Activated CD4-positive, alpha-beta memory T cell treated with anti-CD3 and anti-CD28 coated beads, Interleukin-2, amount 10 ng/mL, durations not matched to agents 7 days and 5 days (primary cell): ENCODE measurements around the gene PRKAG2. TPM values are rescaled to one million over a fixed set of nuclear protein-coding genes. Genes with fewer than 3 reads are reported as not detected.
"Not testable (repeated sequence)": the region's sequence is repeated elsewhere in the genome, so short reads cannot be mapped to it uniquely, and the experiment has no call there.

Experiments used
- CTCF ChIA-PET: fragments of 350-600 bp; sonication (Branson Sonifier 250); formaldehyde crosslinking; loops from one replicate; lab custom pipeline; 2021; ENCODE audit warnings: antibody characterized with exemption, inconsistent platforms; lab: Charles Lee
- POLR2A ChIA-PET: fragments of 350-600 bp; sonication (Branson Sonifier 250); formaldehyde crosslinking; loops from one replicate; lab custom pipeline; 2021; ENCODE audit warnings: antibody characterized with exemption; lab: Charles Lee
- DNase-seq: peaks from one replicate; pipeline ENCODE4 v3.0.0-alpha.2; 2020
- H3K27ac Mint-ChIP-seq: one replicate; pipeline ENCODE4 v1.8.0; 2021; ENCODE audit warnings: mild to moderate bottlenecking, mixed read lengths
- H3K27me3 Mint-ChIP-seq: one replicate; pipeline ENCODE4 v1.8.0; 2021; ENCODE audit warnings: mixed read lengths
- H3K36me3 Mint-ChIP-seq: one replicate; pipeline ENCODE4 v1.8.0; 2021; ENCODE audit warnings: low read depth, mixed read lengths
- H3K4me1 Mint-ChIP-seq: one replicate; pipeline ENCODE4 v1.8.0; 2021; ENCODE audit warnings: mixed read lengths
- H3K4me3 Mint-ChIP-seq: one replicate; pipeline ENCODE4 v1.8.0; 2021; ENCODE audit warnings: mild to moderate bottlenecking, mixed read lengths
- H3K9me3 Mint-ChIP-seq: one replicate; pipeline ENCODE4 v1.8.0; 2021; ENCODE audit warnings: mixed read lengths
- total RNA-seq, 2 experiments: library from RNA; stranded (reverse); gene quantifications; one replicate each; pipeline ENCODE4 v1.2.3, GENCODE V29; 2021

The PRKAG2 gene
- total RNA-seq, 2 experiments from 2014 or later, result 25.4 to 33.7 TPM

DNA sequence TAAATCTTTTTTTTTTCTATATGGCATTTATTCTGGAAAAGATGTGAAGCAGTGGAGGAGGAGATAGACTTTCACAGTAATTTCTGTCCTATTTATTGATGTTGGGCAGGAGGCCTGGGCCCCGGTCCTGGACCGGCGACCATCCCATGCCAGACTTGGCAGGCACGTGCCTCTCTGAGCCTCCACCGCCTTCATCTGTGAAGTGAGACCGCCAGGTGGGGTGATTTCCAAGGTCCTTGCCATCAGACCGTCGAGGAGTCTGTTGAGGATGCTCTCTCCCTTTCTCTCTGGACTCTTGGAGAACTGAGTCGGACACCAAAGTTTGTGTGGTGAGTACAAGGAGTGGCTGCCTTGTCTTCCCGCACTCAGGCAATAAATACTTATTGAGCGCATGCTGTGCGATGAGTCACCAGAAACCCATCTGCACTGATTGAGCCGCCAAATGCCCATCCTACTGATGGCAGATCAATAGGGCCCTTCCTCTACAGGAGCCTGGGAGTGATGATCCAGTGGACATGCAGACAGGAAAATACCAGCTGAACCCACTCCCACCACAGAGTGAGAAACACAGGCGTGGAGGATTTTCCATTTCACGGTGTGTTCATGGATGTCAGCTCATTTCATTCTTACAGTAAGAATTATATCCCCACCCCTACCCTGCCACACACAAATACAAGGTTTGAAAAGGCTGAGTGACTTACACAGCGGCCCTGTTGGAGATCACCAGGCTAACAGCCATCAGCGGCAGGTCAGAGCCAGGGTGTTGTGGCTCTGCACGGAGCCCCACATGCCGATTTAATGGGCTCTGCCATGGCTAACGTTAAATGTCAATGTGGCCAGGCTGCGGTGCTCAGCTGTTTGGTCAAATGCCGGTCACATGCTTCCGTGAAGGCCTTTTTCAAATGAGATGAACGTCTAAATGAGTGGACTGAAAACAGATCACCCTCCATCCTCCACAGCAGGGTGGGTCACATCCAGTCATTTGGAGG is 11.5 kb upstream of the PRKAG2 start:
- DNase-seq, result no peak
- H3K4me1 Mint-ChIP-seq, result no peaks in the 10 kb centered on the region
- CTCF ChIA-PET, result no interaction called here
- H3K9me3 Mint-ChIP-seq, result no peaks in the 10 kb centered on the region
- POLR2A ChIA-PET, result no interaction called here
- no peaks in the 10 kb centered on the region for H3K36me3 Mint-ChIP-seq
- no peak overlapping the region for H3K4me3 Mint-ChIP-seq
- peaks cover 34% of the 10 kb centered on the region for H3K27me3 Mint-ChIP-seq
- no peak overlapping the region for H3K27ac Mint-ChIP-seq

DNA sequence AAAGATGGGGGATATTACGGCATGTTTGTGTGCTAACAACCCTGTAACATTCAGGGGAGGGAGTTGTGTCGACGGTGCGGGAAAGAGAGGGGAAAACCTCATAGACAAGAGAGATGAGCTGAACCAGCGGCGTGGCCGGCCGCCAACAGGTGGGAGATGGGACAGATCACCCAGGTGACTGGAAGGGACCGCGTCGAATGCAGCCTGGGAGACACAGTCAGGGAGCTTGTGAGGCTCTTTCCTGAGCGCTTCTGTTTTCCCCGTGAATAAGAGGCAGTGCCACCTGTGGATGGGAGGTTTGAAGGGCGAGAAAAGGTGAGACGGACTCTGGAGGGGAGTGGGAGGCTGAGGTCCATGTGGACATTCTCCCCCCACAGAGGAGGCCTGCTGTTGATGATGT is 9.9 kb upstream of the PRKAG2 start:
- POLR2A ChIA-PET, result no interaction called here
- Mint-ChIP-seq H3K9me3 (no peaks in the 10 kb centered on the region), H3K36me3 (no peaks in the 10 kb centered on the region), H3K27ac (no peak overlapping the region), H3K4me1 (no peaks in the 10 kb centered on the region), H3K4me3 (no peak overlapping the region), H3K27me3 (peaks cover 40% of the 10 kb centered on the region)
- CTCF ChIA-PET, result interaction anchor here (0.7 kb wide), 1 partner anchor 309 kb away, joined by 4 read pairs; no protein-coding TSS in a partner anchor
- DNase-seq, result no peak

DNA sequence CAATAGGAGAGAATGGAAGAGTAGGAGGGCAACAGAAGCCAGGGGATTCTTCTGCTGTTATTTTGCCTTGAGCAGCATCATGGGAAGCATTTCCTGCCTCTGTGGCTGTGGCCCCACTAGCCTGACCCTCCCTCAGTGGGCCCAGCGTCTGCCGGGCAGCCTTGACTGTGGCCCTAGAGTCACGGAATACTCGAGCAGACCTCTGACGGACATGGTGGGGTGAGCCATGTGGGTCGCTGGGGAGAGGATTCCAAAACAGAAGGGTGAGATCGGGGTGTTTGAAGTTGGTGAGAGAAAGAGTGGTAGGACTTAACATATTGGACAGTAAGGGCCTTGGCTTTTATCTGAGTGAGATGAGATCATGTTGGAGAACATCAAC is 8.3 kb upstream of the PRKAG2 start:
- Mint-ChIP-seq H3K36me3 (no peaks in the 10 kb centered on the region), H3K4me1 (no peaks in the 10 kb centered on the region), H3K4me3 (no peak overlapping the region), H3K27me3 (peaks cover 28% of the 10 kb centered on the region), H3K27ac (no peak overlapping the region), H3K9me3 (no peaks in the 10 kb centered on the region)
- POLR2A ChIA-PET, result no interaction called here
- CTCF ChIA-PET, result no interaction called here
- no peak for DNase-seq

DNA sequence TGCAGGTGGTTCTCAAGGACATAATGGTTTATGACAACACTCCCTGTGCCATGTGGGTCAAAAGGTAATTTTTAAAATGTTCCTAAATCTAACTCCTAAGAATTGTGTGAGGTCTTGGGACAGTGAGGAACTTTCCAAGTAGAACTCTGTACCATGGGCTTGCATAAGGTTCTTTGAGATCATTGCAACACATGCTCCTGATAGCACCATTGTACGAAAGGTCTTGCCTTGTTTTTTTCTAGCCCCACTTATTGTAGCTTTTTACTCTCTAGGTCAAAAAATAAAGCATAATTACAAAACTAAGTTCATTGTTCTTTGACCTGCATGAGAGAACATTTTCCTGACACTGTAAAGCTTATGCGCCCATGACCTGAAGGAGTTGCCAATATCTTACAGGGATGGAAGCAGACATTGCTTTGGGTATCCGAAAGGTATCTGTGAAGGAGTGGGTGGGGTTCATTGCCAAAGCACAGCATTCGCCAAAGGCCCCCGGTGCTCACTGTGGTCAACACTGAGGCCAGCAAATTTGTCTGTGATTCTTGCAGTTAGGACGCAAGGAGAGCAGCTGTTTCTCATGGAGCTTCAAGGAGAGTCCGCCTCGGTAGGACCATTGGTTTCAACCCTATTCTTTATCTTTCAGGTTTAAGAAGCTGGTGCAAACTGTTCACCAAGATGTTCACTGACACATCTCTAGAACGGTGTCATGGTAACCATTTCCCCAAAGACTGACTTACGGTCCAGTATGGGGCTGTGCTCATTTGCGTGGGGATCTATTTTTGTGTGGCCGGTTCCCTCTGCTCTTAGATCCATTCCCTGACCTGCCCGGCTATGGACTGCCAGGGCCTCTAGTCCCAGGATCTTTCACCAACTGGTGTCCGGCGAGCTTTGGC is 7.6 kb upstream of the PRKAG2 start:
- CTCF ChIA-PET, result no interaction called here
- no peaks in the 10 kb centered on the region for H3K9me3 Mint-ChIP-seq
- H3K36me3 Mint-ChIP-seq, result no peaks in the 10 kb centered on the region
- H3K27me3 Mint-ChIP-seq, result peaks cover 25% of the 10 kb centered on the region
- no peak overlapping the region for H3K4me3 Mint-ChIP-seq
- no peaks in the 10 kb centered on the region for H3K4me1 Mint-ChIP-seq
- H3K27ac Mint-ChIP-seq, result no peak overlapping the region
- POLR2A ChIA-PET, result interaction anchor here (0.7 kb wide), 1 partner anchor 34 kb away, joined by 3 read pairs; no protein-coding TSS in a partner anchor
- DNase-seq, result no peak

DNA sequence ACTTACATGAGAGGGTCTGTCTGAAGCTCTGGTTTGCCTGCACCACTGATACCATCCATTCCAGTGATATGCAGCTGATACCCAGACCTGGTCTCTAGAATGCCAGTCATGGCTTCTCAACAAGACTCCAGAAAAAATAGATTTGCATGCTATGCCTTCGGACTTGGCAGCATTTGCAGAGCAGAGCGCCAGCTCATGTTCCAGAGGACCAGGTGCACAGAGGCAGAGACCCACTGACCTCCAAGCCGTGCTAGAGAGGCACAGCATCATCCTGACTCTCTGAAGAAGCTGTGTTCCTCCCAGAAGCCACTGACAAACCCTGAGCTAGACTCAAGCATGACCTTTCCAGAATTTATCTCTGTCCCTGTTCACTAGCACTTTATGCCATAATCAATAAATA is 6.9 kb upstream of the PRKAG2 start:
- no peaks in the 10 kb centered on the region for H3K36me3 Mint-ChIP-seq
- no peak overlapping the region for H3K27ac Mint-ChIP-seq
- POLR2A ChIA-PET, result interaction anchor here (0.7 kb wide), 1 partner anchor 33 kb away, joined by 3 read pairs; no protein-coding TSS in a partner anchor
- peaks cover 23% of the 10 kb centered on the region for H3K27me3 Mint-ChIP-seq
- no peak overlapping the region for H3K4me3 Mint-ChIP-seq
- DNase-seq, result no peak
- CTCF ChIA-PET, result interaction anchor here (1.6 kb wide), 1 partner anchor 102 kb away, joined by 4 read pairs; no protein-coding TSS in a partner anchor
- no peaks in the 10 kb centered on the region for H3K4me1 Mint-ChIP-seq
- no peaks in the 10 kb centered on the region for H3K9me3 Mint-ChIP-seq

DNA sequence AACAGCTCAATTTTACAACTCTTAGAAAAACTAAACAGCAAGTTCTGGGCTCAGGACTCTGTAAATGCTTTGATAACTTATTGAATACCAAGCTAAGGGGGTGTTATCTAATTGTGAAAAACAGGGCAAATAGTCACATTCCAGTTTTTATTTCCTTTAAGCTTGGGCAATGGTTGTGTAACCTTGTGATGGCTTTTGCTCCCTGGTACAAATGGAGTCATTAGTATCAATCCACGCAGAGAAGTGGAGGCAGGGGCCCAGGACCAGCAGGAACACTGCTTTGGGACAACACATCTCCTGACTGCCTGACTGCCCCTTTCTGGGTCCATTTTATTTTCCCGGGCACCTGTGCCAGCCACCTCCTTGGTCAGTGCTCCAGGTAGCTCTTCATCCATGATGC is 5.8 kb upstream of the PRKAG2 start:
- Mint-ChIP-seq H3K27ac (no peak overlapping the region), H3K4me1 (no peaks in the 10 kb centered on the region), H3K27me3 (peaks cover 21% of the 10 kb centered on the region), H3K4me3 (no peak overlapping the region), H3K9me3 (no peaks in the 10 kb centered on the region), H3K36me3 (no peaks in the 10 kb centered on the region)
- CTCF ChIA-PET, result interaction anchor here (0.5 to 1.6 kb wide), 2 partner anchors 100 to 1532 kb away, joined by 3 to 4 read pairs; no protein-coding TSS in a partner anchor
- POLR2A ChIA-PET, result no interaction called here
- DNase-seq, result no peak

DNA sequence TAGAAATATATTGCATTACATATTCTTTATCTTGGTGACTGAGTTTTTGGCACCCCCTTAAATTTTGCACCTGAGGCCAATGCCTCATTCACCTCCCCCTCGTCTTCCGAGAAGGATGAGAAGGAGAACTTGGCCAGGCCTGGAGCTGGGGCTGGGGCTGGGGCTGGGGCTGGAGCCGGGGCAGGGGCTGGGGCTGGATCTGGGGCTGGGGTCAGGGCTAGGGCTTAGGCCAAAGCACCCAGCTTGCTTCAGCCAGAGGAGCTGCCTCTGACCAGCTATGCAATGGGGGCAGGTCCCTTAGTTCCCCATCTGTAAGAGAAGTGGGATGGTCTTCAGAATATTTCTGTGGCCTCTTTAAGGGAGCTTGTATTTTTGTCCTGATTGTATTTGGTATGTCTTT is 3.8 kb upstream of the PRKAG2 start:
- Mint-ChIP-seq H3K4me1 (peaks cover 5% of the 10 kb centered on the region), H3K27me3 (peaks cover 14% of the 10 kb centered on the region), H3K4me3 (no peak overlapping the region), H3K27ac (no peak overlapping the region), H3K36me3 (no peaks in the 10 kb centered on the region), H3K9me3 (no peaks in the 10 kb centered on the region)
- CTCF ChIA-PET, result no interaction called here
- DNase-seq, result no peak
- POLR2A ChIA-PET, result no interaction called here

DNA sequence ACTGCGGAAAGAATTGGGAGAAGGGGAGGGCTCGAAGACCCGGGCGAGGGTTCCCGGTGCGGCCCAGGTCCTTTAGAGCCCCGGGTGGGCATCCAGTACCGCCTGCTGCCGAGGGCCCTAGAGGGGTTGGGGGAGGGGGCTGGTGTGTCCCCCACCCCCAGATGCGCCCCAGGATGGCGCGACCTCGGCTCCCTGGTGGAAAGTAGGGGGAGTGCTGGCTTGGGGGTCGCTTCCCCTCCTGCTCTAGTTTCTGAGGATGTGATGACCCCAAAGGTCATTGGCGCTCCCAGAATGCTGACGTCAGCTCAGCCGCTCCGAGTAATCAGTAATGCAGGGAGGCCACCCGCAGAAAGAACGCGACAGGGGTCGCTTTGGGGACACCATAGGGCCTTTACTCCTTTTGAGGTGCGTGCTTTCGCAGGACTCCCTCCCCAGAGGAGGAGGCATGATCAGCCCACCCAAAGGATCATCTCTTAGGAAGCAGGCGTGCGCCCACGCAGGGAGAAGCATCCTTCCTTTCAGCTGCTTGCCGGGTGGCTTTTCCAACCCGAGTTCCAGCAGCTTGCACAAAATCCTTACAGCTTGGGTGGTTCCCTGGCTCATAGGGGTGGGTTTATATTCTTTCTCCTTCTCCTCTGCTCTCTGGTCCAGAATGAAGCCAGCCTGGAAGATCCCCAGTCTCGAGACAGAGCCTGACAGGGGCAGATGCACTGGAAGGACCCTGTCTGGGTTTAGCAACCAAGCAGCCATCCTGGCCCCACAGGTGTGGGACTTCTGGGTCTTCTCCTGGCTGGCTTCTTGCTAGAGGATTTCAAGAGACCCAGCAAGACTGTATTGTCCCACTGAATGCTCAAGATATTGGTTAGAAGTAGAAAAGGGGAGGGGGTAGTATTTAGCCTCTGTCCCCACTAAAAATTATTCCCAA is 1.3 kb upstream of the PRKAG2 start:
- Mint-ChIP-seq H3K4me1 (peaks cover 11% of the 10 kb centered on the region), H3K36me3 (no peaks in the 10 kb centered on the region), H3K27ac (no peak overlapping the region), H3K27me3 (peaks cover 9% of the 10 kb centered on the region), H3K4me3 (peak overlapping the region; percentile 48), H3K9me3 (no peaks in the 10 kb centered on the region)
- ChIA-PET CTCF (interaction anchor here (2.7 kb wide), 1 partner anchor 95 kb away, joined by 11 read pairs; no protein-coding TSS in a partner anchor), POLR2A (interaction anchor here (1.0 to 3.3 kb wide), 3 partner anchors 23 to 246 kb away, joined by 4 to 20 read pairs (median 15); no protein-coding TSS in a partner anchor)
- no peak for DNase-seq

DNA sequence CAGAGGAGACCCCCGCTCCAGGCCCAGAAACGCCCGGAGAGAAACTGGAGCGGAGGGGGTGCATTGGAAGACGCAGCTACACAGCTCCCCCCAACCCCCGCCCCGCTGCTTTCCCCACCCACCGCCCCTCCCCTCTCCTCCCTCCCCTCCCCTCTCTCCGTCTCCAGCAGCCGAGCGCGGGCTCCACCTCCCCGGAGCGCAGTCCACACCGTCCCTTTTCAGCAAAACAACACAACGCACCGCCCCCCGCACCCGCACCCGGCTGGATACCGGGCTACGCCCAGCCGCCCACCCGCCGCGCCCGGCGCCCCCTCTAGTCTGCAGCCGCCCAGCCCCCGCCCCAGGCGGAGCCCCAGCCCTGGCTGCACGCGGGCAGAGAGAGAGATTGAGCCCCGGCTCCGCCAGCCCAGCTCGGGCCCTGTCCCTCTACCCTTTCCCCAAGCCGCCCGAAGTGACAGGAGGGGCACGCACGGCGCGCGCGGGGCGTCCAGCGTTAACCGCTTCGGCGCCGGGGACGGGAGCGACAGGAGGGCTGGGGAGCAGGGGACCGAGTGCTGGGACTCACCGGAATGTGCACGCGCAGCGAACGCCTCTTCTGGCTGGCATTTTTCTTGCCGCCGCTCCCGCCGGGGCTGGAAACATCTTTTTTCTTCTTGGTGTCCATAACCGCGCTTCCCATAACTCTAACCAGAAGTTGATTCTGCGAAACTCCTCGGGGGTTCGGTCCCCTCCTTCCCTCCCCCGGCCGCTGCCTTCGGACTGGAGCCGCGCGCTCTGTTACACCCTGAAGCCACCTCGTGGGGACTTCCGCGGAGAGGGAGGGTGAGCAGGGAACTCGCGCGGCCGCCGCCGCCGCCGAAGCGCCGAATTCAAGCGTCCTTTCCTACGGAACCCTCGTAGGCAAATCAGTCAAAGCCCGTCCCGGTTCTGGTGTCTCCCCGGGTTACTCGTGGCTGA is 695 bp downstream of the PRKAG2 start:
- DNase-seq, result peak; percentile 66
- peaks cover 11% of the 10 kb centered on the region for H3K4me1 Mint-ChIP-seq
- H3K27me3 Mint-ChIP-seq, result peaks cover 3% of the 10 kb centered on the region
- peak overlapping the region; percentile 69 for H3K27ac Mint-ChIP-seq
- H3K4me3 Mint-ChIP-seq, result peak overlapping the region; percentile 89
- POLR2A ChIA-PET, result interaction anchor here (0.7 to 3.3 kb wide), 6 partner anchors 16 to 359 kb away, joined by 3 to 20 read pairs (median 4); no protein-coding TSS in a partner anchor
- no peaks in the 10 kb centered on the region for H3K36me3 Mint-ChIP-seq
- H3K9me3 Mint-ChIP-seq, result no peaks in the 10 kb centered on the region
- CTCF ChIA-PET, result interaction anchor here (0.7 to 2.7 kb wide), 4 partner anchors 37 to 400 kb away, joined by 3 to 11 read pairs (median 4); no protein-coding TSS in a partner anchor

DNA sequence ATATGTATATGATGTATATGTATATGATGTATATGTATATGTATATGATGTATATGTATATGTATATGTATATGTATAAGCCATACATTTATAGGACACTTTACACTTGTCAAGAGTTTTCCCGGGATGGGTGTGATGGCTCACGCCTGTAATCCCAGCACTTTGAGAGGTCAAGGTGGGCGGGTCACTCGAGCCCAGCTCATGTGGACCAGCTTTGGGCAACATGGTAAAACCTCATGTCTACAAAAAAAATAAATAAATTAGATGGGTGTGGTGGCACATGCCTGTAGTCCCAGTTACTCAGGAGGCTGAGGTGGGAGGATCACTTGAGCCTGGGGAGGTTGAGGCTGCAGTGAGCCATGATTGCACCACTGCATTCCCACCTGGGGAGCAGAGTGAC is 2.4 kb downstream of the PRKAG2 start:
- DNase-seq, CTCF ChIA-PET, H3K9me3 Mint-ChIP-seq, H3K27me3 Mint-ChIP-seq, H3K27ac Mint-ChIP-seq, H3K4me3 Mint-ChIP-seq, H3K36me3 Mint-ChIP-seq: not testable (repeated sequence)
- POLR2A ChIA-PET, result interaction anchor here (3.3 kb wide), 1 partner anchor 242 kb away, joined by 20 read pairs; no protein-coding TSS in a partner anchor
- peaks cover 11% of the 10 kb centered on the region for H3K4me1 Mint-ChIP-seq

DNA sequence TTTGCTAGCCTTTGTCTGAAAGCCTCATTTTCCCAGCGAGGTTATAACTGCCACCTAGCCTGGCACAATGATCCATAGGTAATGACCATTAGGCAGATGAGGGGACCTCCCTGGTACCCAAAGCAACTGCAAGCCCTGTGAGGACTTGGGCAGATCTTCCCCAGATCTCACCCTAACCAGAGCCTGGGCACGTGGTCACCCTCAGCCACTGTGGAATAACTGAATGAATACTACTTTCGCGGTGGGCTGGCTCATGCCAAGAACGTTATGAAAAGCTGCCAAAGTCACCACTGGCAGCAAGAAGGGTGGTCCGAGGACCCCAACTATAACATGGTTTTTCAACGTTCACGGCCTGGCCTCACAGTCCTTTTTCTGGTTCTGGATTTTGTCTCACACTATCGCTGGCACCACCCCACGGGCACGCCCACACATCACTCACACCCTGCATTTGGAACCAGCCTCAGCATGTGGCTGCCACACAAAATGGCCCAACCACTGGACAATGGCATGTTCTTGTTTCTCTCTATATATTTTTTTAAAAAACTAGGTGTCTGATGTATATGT is 3.4 kb downstream of the PRKAG2 start:
- no peak for DNase-seq
- Mint-ChIP-seq H3K27ac (no peak overlapping the region), H3K27me3 (no peaks in the 10 kb centered on the region), H3K4me3 (no peak overlapping the region), H3K4me1 (peaks cover 11% of the 10 kb centered on the region), H3K9me3 (no peaks in the 10 kb centered on the region), H3K36me3 (no peaks in the 10 kb centered on the region)
- ChIA-PET CTCF (no interaction called here), POLR2A (no interaction called here)
